Limb (tissue), 2 donors: ENCODE results near the gene RPS6KL1.

Experiments
- DNase-seq, 2 donors: peaks; one replicate each; pipeline ENCODE4 v3.0.0-alpha.2; 2016; ENCODE audit errors: extremely low spot score in 2 of 2

RPS6KL1 gene

DNA sequence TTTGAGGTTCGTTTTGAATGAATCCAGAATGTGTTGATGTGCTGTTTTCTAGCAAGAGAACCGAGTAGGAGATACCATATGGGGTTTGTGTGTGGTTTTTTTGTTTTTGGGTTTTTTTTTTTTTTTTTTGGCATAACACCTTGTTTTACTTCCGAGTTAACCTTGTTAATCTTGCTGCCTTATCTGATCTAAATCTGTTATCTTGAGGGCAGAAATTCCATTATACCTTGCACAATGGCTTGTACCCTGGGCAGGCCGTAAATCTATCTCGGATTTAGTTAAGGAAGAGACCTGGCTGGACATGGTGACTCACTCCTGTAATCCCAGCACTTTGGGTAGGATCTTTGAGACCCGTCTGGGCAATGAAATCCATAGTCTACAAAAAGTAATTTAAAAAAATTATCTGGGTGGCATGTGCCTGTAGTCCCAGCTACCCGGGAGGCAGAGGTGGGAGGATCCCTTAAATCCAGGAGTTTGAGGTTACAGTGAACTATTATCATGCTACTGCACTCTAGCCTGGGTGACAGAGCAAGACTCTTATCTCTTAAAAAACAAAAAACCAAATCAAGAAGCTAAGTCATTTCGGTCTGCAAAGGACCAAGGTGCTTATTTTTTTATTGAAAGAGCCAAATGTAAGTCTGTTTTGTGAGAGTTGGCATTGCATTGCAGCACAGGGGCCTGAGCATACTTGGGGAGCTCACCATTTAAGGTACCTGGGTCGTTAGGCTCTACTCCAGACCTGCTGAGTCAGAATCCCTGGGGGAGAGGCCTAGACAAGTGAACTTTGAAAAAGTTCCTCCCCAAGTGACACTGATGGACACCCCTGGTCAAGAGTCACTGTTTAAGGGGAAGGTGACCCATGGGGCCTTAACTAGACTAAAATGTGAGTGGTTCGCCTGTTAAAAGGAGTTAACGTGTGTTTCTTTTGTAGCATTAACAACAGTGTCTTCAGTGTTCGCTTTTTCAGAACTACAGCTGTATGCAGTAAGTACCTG, 34.6 kb downstream of the RPS6KL1 start:
- no peak for DNase-seq

DNA sequence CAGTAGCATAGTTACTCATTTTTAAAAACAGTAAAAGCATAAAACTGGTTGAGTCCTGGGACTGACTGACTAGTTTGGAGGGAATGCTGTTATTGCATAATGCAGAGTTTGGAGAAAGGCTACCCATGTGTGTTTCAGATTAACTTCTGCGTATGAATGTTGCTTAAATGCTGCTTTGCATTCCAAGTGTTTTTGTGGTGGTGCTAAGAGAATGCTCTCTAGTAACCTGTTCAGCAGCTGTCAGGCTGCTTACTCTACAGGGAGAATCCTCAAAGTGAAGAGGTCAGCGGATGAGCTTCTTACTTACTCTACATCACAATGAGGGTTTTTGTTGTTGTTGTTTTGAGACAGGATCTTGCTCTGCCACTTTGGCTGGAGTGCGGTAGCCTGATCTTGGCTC, 37.1 kb downstream of the RPS6KL1 start:
- no peak for DNase-seq

GRCh38 chr14:74882103-74882920, 40.7 kb downstream of the RPS6KL1 start:
- DNase-seq = no peak

DNA sequence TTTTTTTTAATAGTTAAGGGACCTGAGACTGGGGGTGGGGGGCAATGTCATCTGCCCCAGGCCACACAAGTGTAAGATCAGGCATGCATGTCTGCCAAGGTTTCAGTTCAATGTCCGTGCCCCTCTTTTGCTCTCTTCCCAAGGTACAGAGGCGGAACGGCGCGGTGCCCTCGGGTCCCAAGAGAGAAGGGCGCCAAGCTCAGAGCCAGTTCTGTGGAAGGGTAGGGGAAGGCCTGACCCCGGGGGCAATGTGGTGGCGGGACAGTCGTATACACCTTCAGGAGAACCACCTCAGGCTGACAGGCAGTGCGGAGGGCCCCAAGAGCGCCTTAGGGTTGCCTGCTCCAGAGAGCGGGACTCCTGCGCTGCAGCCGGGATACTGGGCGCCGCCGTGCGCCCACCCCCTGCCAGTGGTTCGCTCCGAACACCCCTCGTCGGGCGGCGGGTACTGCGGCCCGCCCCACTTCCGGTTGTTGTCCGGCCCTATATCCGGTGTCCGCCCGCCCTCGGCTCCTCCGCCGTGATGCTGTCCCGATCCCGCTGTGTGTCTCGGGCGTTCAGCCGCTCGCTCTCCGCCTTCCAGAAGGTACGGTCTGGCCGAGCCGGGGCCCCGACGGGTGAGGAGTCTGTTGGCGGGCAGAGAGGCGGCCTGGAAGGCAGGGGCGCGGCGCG, 41.5 kb downstream of the RPS6KL1 start, which contains the start of gene DLST:
DLST (plus strand) TSS at position 486 of the 672 bp plus-strand sequence; CDS start at position 524, 38 bp downstream.
- DNase-seq = peak; percentile 85 to 94

- no peak for DNase-seq
Measured at GRCh38 chr14:74879427-74880182, 43.5 kb downstream of the RPS6KL1 start.

- DNase-seq = no peak
Measured at GRCh38 chr14:74875941-74876913, 46.8 kb downstream of the RPS6KL1 start, which contains the start of gene PROX2. PROX2 (minus strand) TSS chr14:74876145; CDS start chr14:74863834, 12,311 bp downstream.

DNA sequence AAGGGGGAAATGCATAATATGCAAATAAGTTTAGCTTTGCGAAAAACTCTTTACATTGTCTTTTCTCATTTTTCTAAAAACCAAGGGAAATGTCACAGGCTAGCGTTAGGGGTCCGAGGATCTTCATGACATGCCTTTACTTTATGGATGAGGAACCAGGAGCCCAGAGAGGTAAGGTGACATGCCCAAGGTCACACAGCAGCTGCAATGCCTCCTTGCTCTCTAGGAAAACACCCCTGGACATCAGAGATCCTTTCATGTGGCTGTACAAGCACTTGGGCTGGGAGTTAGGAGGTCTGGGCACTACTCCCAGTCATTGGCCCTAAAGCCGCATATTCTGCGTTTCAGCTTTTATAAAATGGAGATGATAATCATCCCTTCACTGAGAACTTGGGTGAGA, 47.9 kb downstream of the RPS6KL1 start:
- DNase-seq = no peak

- DNase-seq = no peak
Measured at GRCh38 chr14:74871819-74872218, 51.2 kb downstream of the RPS6KL1 start.

DNA sequence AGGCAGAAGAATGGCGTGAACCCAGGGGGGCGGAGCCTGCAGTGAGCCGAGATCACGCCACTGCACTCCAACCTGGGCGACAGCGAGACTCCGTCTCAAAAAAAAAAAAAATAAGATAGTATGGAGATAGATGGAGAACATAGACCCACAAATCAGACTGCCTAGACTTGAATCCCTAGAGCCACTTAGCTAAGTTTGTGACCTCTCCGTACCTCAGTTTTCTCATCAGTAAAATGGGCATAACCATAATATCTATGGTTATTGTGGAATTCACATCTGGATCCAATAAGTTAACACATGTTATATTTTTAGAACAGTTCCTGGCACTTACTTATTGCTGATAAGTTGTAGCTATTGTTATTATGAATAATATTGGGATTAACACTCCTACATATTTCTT, 54.3 kb downstream of the RPS6KL1 start:
- DNase-seq = no peak

- DNase-seq = no peak
Measured at GRCh38 chr14:74867673-74868072, 55.4 kb downstream of the RPS6KL1 start.

GRCh38 chr14:74866708-74867389, 56.2 kb downstream of the RPS6KL1 start:
- no peak for DNase-seq

DNA sequence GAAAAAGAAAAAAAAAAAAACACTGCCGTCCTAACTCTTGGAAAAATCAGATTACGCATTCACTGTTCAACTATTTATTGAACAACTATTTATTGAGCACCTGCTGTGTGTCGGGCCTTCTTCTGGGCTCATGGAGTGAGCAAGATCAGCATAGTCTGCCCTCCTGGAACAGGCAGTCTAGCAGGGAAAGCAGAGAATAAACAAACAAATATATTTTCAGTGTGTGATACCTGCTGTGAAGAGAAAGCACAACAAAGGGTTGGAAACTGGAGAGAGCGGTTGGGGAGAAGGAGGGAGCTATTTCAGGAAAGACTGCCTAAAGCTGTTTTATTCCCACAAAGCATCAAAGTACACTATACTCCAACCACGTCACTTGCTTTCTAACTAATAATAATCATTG, 57.9 kb downstream of the RPS6KL1 start:
- DNase-seq = no peak

DNA sequence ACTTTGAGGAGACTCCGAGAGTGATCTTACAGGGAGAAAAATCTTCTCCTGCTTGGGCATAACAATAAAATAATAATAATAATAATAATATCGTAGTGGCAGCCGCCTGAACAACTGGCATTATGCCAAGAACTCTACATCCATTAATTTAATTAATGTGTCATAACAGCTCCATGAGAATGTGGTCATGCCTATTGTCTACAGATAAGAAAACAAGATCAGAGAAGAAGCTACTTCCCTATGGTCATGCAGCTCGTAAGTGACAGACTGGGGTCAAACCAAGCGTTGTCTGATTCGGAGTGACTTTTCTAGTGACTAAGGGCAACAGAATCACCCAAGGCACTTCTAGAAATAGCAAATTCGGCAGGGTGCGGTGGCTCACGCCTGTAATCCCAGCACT, 58.9 kb downstream of the RPS6KL1 start:
- no peak for DNase-seq

DNA sequence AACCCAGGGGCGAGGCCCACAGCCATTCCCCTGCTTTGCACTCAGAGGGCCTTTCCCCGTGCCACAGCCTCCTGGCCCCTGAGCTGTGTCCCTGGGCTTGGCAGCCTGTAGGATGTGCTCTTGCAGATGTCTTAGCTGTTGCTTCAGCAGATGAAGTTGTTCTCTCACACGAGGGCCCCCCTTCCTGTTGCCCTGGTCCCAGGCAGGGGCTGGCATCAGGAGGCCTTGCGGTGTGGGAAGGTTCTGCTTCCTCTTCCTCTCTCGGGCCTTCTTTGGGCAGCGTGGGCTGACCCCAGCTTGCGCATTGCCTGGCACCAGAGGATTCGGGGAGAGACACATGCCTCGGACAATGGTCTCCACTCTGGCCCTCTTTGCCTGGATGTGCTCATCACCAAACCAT, 59.8 kb downstream of the RPS6KL1 start:
- DNase-seq = no peak

- no peak for DNase-seq
Measured at GRCh38 chr14:74861734-74862090, 61.3 kb downstream of the RPS6KL1 start.

GRCh38 chr14:74860899-74861733, 61.9 kb downstream of the RPS6KL1 start:
- DNase-seq = peak; percentile 80 to 90

DNA sequence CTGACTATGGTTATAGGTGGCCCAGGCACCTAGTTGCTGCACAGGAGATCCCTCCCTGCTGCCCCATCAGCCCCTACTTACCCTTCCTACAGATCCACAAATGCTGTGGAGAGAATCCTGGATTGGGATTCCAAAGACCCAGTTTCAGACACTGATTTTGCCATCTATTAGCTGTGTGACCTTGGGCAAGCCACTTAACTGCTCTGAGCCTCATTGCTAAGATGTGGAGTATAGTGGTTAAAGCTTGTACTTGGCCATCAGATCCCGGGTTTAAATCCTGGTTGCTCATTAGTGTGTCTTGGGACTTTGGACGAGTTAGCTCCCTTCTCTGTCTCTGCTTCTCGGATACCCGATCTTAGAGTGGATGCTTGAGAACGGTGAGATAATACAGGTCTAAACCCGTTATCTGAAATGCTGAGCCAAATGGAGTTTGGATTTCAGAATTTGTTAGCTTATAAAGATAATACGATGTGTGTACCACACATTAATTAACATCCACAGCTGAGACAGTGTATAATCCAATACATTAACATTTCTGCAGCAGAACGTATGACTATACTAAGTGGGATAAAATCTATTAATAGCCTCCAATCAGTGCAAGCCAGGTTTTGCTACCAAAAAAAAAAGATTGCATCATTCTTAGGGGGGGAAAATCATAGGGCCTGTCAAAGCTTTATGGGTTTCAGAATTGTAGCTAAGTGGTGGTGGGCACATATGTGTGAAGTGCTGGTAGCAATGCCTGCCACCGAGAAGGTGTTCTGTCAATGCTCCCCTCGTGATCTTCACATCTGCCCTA, 63.1 kb downstream of the RPS6KL1 start:
- DNase-seq = no peak
